ENCODE results near the gene LMOD1. TPM values are rescaled to one million over a fixed set of nuclear protein-coding genes. Genes with fewer than 3 reads are reported as not detected.

The LMOD1 gene
- total and polyA plus RNA-seq, 2 of the 8 experiments (the other 6 are each of a cell fraction or from before 2014, with no cell fraction given), result 0.77 to 1.4 TPM

DNA sequence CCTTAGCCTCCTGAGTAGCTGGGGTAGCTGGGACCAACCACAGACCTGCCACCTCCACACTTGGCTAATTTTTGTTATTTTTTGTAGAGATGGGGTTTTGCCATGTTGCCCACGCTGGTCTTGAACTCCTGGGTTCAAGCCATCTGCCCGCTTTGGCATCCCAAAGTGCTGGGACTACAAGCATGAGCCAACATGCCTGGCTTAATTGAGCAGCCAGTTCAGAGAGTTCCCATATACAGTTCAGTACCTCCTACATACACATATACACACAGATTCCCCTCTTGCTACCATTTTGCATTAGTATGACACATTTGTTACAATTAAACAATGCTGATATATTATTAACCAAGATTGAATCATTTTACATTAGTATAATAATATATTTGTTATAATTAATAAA lies 39.0 kb upstream of the LMOD1 start:
- Histone ChIP-seq H2BK12ac (ENCODE audit: low read depth, low read length) (no peak overlapping the region), H2BK120ac (replicated peaks; ENCODE audit: low read depth, low read length) (no peak overlapping the region), H3K23ac (ENCODE audit: insufficient read length) (no peak overlapping the region), H3K23me2 (ENCODE audit: low read depth, low read length) (peaks cover 6% of the 10 kb centered on the region), H2BK15ac (ENCODE audit: low read length) (no peak overlapping the region), H3K4me1 (replicated peaks in 1 of 4; ENCODE audit: control insufficient read depth in 3 of 4, insufficient read depth in 4 of 4, low read length in 3 of 4) (peaks cover 0 to 4% (median 2%) of the 10 kb centered on the region in 4 experiments; a peak in 5 of 7 replicates), H3K18ac (ENCODE audit: extremely low read depth, low read length) (no peak overlapping the region), H3K36me3 (ENCODE audit: control insufficient read depth in 2 of 4, insufficient read depth in 4 of 4, low read length in 3 of 4) (peaks cover 4 to 15% (median 9%) of the 10 kb centered on the region in 4 experiments; a peak in 6 of 8 replicates), H4K20me1 (replicated peaks in 1 of 2; ENCODE audit: control insufficient read depth in 1 of 2, insufficient read depth in 2 of 2, low read length in 2 of 2) (peaks cover 0 to 2% of the 10 kb centered on the region in 2 experiments), H3K79me2 (ENCODE audit: control insufficient read depth in 1 of 2, insufficient read depth in 2 of 2, low read length in 2 of 2) (peaks cover 3 to 38% of the 10 kb centered on the region in 2 experiments; a peak in 3 of 4 replicates), H3K14ac (ENCODE audit: insufficient read length) (no peak overlapping the region), H3K56ac (replicated peaks; ENCODE audit: insufficient read length, low read depth, low read length) (no peak overlapping the region), H4K5ac (ENCODE audit: insufficient read length, low read depth, low read length) (no peak overlapping the region), H2BK20ac (ENCODE audit: low read length) (no peak overlapping the region), H3K4me3 (ENCODE audit: extremely low read depth in 1 of 4, insufficient read depth in 2 of 4, low read depth in 3 of 4, low read length in 4 of 4) (no peak overlapping the region), H3K4me2 (ENCODE audit: insufficient read depth in 1 of 2, low read depth in 2 of 2, low read length in 2 of 2) (no peak overlapping the region), H3K9ac (replicated peaks in 1 of 4; ENCODE audit: extremely low read depth in 1 of 4, low read depth in 3 of 4, low read length in 3 of 4) (no peak overlapping the region), H3K27ac (ENCODE audit: low read depth, low read length) (no peak overlapping the region), H3K79me1 (ENCODE audit: low read depth, low read length) (peaks cover 2% of the 10 kb centered on the region; the same call in 1 of the 2 replicates), H4K8ac (ENCODE audit: extremely low read depth, insufficient read depth, low read length) (no peak overlapping the region), H2BK5ac (ENCODE audit: low read depth, low read length) (no peak overlapping the region), H3K4ac (replicated peaks; ENCODE audit: insufficient read length, low read depth, low read length) (no peak overlapping the region), H4K91ac (replicated peaks; ENCODE audit: insufficient read length, low read length) (no peak overlapping the region), H3K9me3 (ENCODE audit: insufficient read depth in 2 of 2, low read depth in 1 of 2, low read length in 1 of 2) (no peaks in the 10 kb centered on the region), H3K27me3 (replicated peaks in 1 of 4; ENCODE audit: control insufficient read depth in 3 of 4, extremely low read depth in 1 of 4, insufficient read depth in 3 of 4, low read length in 3 of 4) (peaks cover 0 to 3% (median 0%) of the 10 kb centered on the region in 4 experiments; a peak in 1 of 7 replicates), H2AK5ac (ENCODE audit: low read depth, low read length) (no peak overlapping the region), H2AFZ (ENCODE audit: low read length) (no peak overlapping the region)
- no peak for DNase-seq (ENCODE audit: low read depth in 1 of 2, low spot score in 2 of 2)
- CTCF ChIA-PET (ENCODE audit: partially characterized antibody), result interaction anchor here (1.0 to 7.3 kb wide), 7 partner anchors 13 to 151 kb away, joined by 3 to 52 read pairs (median 4); no protein-coding TSS in a partner anchor
- TF ChIP-seq SIRT6 (IDR thresholded peaks at IDR 0.05; ENCODE audit: low read length) (no peak), POLR2A (IDR thresholded peaks at IDR 0.05; ENCODE audit: control extremely low read depth in 1 of 2, low read depth in 2 of 2, low read length in 2 of 2) (no peak), RNF2 (IDR thresholded peaks at IDR 0.05; ENCODE audit: borderline replicate concordance, low read depth, low read length, missing control alignments, poor library complexity, severe bottlenecking) (no peak), TAF1 (IDR thresholded peaks at IDR 0.05; ENCODE audit: low read depth, low read length) (no peak), RAD21 (IDR thresholded peaks at IDR 0.05 in 1 of 2, conservative IDR thresholded peaks at IDR 0.05 in 1 of 2; ENCODE audit: low read depth in 2 of 2, low read length in 2 of 2) (no peak), KDM5A (IDR thresholded peaks at IDR 0.05; ENCODE audit: low read length) (no peak)
- FAIRE-seq, result no peak
- 70% methylated on average over 2 of the region's 2 CpGs; no CpG with 5 or more reads in 1 of the 2 experiments for WGBS, 2 experiments (ENCODE audit: extremely low coverage in 1 of 2, insufficient coverage in 1 of 2, insufficient read length in 1 of 2, insufficient replicate concordance in 2 of 2, low coverage in 1 of 2, low lambda C conversion rate in 2 of 2, missing lambda C conversion rate in 1 of 2)
- POLR2A ChIA-PET (ENCODE audit: partially characterized antibody), result interaction anchor here (1.5 kb wide), 1 partner anchor 25 kb away, joined by 3 read pairs; the partner anchor contains the start of gene ELF3
